GM19099 (cell line): ENCODE data around the gene TMEM174.

Experiments
- POLR2A ChIP-seq: IDR thresholded peaks from 3 replicates; pipeline ENCODE4 v1.6.1; 2011; ENCODE audit warnings: low read depth; ENCODE audit not compliant: insufficient read length; ENCODE audit errors: extremely low read depth

TMEM174 gene

DNA sequence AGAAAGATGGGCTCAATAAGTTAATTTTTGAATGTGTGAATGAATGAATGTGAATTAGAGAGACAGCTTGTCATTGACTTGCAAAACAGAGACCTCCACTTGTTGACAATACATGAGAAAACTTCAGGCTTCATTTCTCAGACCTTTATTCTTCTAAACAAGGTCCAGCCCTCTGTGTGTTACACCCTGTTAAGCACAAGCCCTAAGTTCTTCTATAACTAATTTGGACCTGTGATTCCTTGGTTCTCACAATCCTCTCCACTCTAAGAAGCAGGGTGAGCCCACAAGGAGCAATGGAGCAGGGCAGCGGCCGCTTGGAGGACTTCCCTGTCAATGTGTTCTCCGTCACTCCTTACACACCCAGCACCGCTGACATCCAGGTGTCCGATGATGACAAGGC is at the start of gene TMEM174:
Gene TMEM174 (plus strand): TSS at position 243 of the 400 bp plus-strand sequence. CDS start 51 bp downstream, at position 294.
- TF ChIP-seq POLR2A, result no peak

DNA sequence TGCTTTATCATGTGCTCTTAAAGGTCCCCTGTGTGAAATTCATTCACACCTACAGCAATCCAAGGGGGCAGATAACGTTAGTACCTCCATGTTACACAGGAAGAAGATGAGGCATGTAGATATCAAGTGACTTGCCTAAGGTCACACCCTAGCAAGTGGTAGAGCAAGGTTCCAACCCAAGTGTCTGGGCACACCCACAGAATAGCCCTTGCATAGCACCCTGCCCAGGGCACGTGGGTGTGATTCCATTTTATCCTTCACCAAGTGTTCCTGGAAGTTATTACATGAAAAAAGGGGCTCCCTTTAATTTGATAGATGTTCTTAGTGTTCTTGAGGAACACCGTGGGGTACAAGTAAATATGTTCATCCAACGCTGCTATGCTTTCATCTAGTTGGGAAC is 47.7 kb upstream of the TMEM174 start:
- no peak for TF ChIP-seq POLR2A

DNA sequence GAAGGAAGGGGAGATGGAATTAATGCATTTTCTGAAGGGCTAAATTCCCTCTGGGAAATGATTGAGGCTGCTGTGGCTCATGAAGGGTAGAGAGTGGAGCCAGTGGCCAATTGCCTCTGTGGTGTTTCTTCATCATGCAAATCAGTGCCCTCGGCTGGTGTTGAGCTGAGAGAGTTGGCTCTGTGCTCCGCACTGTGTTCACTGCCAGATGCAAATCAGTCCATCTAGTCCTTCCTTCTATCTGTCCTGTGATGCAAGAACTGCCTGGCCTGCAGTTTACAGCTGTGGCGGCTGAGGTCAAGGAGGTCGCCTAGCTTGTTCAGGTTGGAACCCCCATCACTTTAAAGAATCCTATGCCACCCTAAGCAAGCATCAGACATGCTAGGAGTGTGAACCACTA is 46.6 kb upstream of the TMEM174 start:
- TF ChIP-seq POLR2A, result no peak

DNA sequence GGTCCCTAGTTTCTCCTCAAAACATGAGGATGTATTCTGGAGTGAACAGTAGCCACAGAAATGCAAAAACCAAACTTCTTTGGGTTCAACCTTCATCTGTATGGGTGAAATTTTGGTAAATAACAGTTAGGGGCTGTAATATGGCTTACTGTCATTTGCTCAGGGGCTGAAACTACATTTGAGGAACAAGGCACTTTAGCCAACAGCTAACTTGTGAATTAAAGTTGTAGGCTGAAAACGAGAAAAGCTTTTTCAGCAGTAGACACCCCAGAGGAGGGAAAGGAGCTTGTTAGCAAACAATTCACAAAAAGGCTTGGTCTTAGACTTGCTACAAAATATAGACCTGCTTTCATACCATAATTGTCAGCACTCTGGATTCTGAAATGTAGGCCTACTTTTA is 46.0 kb upstream of the TMEM174 start:
- TF ChIP-seq POLR2A, result no peak

GRCh38 chr5:73129143-73129542 is 43.9 kb upstream of the TMEM174 start:
- no peak for TF ChIP-seq POLR2A

DNA sequence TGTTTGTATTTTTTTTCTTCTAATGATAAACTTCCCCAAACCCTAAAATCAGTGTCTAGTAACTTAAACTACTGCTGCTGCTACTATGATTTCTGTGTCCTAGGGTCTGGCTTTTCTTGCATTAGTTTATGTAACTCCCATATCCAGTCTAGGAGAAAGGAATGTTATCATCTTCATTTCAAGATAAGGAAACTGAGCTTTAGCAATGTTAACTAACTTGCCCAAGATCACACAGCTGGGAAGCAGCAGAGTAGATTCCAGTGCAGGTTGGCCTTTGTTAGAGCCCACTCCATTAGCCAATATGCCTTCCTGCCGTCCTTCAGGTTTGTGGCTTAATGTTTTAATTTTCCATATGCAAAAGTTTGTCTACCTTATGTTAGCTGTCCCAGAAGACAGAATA is 42.2 kb upstream of the TMEM174 start:
- no peak for TF ChIP-seq POLR2A

- TF ChIP-seq POLR2A, result no peak
Measured at GRCh38 chr5:73131711-73132425, 41.1 kb upstream of the TMEM174 start.

GRCh38 chr5:73132759-73133158 is 40.2 kb upstream of the TMEM174 start:
- no peak for TF ChIP-seq POLR2A

DNA sequence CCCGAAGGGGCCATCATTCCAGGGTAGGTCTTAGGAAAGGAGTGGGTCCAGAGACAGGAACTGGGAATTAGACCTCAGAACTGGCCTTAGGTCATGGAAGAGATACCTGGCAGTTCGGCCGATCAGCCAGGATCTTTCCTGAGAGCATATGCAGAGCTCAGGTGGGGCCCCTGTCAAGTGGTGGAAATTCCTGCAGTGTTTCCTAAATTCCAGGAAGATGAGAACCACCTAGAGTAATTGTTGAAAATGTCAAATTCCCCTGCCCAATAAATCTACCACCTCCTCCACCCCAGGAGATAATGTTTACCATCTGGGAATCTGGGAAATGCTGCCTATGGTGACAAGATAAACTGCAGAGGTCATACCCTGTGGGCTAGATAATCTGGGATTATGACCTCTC is 38.0 kb upstream of the TMEM174 start:
- no peak for TF ChIP-seq POLR2A

DNA sequence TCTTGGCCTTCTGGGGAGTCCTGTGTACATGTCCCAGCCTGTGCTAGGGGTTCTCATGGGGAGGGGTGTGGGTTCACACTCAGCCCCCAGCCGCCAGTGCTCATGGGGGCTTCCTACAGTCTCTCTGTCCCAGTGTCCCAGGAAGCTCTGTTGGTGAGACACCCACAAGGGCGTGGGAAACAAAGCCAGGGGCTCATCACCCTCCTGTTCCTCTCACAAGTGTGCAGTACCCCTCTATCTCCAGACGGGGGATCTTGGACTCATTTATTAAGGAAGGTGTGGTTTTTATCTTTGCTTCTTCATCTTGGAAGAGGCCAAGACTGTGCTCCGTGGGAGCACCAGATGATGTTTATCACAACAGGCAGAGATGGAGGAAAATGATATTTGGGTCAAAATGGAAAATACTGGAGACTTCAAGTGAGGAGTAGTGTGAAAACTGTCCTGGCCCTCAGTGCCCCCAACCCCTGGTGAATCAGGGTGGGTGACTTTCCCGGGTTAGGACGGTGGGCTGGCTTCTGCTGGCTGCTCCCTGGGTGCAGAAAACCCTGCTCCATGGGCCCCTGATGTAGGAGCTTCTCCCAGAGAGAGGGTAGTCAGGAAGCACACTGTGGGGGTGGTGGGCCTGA is 37.5 kb upstream of the TMEM174 start:
- no peak for TF ChIP-seq POLR2A

DNA sequence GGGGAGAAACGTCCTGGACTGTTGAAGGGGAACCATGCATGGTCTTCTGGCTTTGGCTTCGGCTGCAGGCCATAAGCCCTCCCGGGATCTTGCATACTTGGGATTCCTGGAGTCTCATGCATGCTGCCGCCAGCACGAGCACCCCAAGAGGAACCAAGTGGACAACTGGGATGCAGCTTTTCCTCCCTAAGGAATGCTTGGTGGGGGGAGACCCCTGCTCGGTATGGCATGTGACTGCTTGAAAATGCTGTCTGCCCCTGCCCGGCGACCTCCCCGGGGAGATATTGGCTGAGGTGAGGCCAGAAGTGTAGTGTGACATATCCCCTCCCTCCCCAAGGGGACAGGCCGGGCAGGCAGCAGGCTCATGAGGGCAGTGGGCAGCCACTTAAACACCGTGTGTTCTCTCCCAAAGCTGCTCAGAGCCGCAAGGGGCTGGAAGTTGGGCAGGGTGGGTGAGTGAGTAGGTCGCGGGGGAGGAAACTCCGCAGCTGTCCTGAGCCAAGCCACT is 36.9 kb upstream of the TMEM174 start:
- TF ChIP-seq POLR2A, result no peak

GRCh38 chr5:73137563-73138530 is 35.1 kb upstream of the TMEM174 start:
- no peak for TF ChIP-seq POLR2A

DNA sequence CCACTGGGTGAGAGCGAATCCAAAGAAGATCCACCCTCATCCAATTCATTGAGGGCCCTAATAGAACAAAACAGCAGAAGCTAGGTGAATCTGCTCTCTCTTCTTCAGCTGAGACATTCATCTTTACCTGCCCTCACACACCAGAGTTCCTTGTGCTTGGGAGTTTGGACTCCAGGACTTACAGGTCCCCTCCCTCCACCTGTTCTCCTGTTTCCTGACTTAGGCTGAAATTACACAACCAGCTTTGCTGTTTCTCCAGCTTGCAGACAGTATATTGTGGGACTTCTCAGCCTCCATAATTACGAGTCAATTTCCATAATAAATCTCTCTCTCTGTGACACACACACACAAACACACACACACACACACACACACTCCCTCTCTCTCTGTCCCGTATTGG is 33.5 kb upstream of the TMEM174 start:
- no peak for TF ChIP-seq POLR2A

DNA sequence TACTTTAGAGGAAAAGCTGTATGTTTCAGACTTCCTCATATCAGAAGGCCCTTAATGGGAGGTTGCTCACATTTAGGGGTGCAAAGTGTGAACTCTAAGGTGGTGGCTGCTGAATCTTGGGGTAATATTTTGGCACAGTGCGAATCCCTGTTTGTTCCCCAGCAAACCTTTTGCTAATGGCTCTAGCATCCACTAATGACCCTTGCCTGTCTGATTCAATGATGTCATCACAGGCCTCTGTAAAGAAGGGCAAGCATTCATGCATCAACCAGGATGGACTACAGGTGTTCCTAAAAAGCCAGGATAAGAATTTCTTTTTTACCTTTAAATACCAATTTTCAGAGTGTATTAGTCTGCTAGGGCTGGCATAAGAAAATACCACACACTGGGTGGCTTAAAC is 32.2 kb upstream of the TMEM174 start:
- TF ChIP-seq POLR2A, result no peak

DNA sequence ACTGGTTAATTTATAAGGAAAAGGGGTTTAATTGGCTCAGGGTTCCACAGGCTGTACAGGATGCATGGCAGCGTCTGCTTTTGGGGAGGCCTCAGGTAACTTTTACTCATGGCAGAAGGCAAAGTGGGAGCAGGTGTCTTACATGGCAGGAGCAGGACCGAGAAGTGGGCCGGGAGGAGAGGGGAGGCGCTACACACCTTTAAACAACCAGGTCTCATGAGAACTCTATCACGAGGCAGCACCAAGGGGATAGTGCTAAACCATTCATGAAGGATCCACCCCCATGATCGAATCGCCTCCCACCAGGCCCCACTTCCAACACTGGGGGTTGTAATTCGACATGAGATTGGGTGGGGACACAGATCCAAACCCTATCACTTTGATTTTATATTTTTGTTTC is 31.0 kb upstream of the TMEM174 start:
- no peak for TF ChIP-seq POLR2A

DNA sequence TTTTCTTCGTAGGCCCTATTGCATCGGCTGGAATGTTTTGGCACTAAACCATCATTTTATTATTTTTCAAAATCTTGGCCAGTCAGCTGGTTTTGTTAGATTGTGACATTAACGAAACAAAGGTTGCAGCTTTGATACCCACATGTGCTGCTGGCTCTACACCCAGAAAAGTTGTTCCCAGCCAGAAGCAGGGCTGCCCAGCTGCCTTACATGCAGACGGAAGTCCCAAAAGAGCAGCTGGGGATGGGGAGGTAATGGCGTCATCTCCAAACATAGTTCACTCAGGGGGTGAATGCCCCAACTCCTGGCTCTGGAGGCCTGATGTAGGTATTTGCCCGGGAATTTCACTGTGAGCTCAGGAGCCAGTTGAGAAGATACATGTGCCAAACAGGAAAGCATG is 29.3 kb upstream of the TMEM174 start:
- no peak for TF ChIP-seq POLR2A

DNA sequence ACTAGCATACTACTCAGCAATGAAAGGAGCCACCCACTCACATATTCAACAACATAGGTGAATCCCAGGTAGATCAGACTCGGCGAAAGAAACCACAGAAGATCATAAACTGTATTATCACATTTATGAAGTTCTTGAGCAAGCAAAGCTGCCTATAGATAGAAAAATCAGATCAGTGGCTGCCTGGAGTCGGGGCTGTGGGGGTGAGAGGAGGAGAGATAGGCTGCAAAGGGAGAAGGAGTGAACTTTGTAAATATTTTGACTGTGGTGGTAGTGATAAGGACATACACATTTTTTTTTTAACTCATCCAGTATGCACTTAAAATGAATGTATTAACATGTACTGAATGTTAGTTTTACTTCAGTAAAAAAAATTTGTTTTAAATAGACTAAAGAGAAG is 23.5 kb upstream of the TMEM174 start:
- no peak for TF ChIP-seq POLR2A
